CD14-positive monocyte (primary cell): Measurements from ENCODE around the gene C1QTNF7. TPM values are rescaled to one million over a fixed set of nuclear protein-coding genes. Genes with fewer than 3 reads are reported as not detected.
A peak's percentile ranks its signal among the peaks of the same experiment; 100 is the strongest.

Experiments used
- DNase-seq, 3 donors: peaks; one replicate each; pipeline ENCODE4 v3.0.0-alpha.2; 2011 to 2022
- H2AFZ ChIP-seq: 2 replicates; pipeline ENCODE4 v1.6.0; 2012; ENCODE audit warnings: mild to moderate bottlenecking, low read depth, low read length, inconsistent platforms; ENCODE audit not compliant: insufficient read depth, poor library complexity, severe bottlenecking
- H3K27ac ChIP-seq, 2 donors: 1 replicate in 1 of 2; 2 replicates in 1 of 2; pipeline ENCODE4 v1.5.1; 2012 to 2013; ENCODE audit warnings: low read length in 2 of 2, control low read depth in 1 of 2, inconsistent platforms in 1 of 2, low read depth in 1 of 2, mild to moderate bottlenecking in 1 of 2
- H3K27me3 ChIP-seq, 2 donors: one replicate each; pipeline versions ENCODE4 v1.6.0 to v1.6.1; 2011 to 2013; ENCODE audit warnings: low read length in 2 of 2; ENCODE audit not compliant: control insufficient read depth in 2 of 2, insufficient read depth in 2 of 2
- H3K36me3 ChIP-seq, 2 donors: replicated peaks in 1 of 2; 1 replicate in 1 of 2; 2 replicates in 1 of 2; pipeline versions ENCODE4 v1.5.1 to v1.6.1; 2012 to 2013; ENCODE audit warnings: low read length in 2 of 2, control low read depth in 1 of 2, inconsistent platforms in 1 of 2, mild to moderate bottlenecking in 1 of 2; ENCODE audit not compliant: insufficient read depth in 2 of 2, control insufficient read depth in 1 of 2
- H3K4me1 ChIP-seq, 2 donors: 1 replicate in 1 of 2; 2 replicates in 1 of 2; pipeline versions ENCODE4 v1.5.1 to v1.6.1; 2012 to 2013; ENCODE audit warnings: low read length in 2 of 2, control low read depth in 1 of 2, inconsistent platforms in 1 of 2, mild to moderate bottlenecking in 1 of 2, moderate library complexity in 1 of 2; ENCODE audit not compliant: insufficient read depth in 2 of 2, control insufficient read depth in 1 of 2
- H3K4me2 ChIP-seq: replicated peaks from 2 replicates; pipeline ENCODE3; 2012; ENCODE audit warnings: low read length, moderate library complexity, mild to moderate bottlenecking; ENCODE audit not compliant: poor library complexity, severe bottlenecking; ENCODE audit errors: extremely low read depth
- H3K4me3 ChIP-seq, 3 experiments: fragments of 200-600 bp in 1 of 3; sonication (generic) in 1 of 3; replicated peaks in 1 of 3; 1 replicate in 2 of 3; 2 replicates in 1 of 3; pipeline ENCODE4 v1.5.1; 2011 to 2013; ENCODE audit warnings: low read length in 3 of 3, mild to moderate bottlenecking in 3 of 3, control low read depth in 2 of 3, low read depth in 2 of 3, inconsistent platforms in 1 of 3, moderate library complexity in 1 of 3
- H3K79me2 ChIP-seq: 2 replicates; pipeline ENCODE4 v1.6.0; 2012; ENCODE audit warnings: mild to moderate bottlenecking, control low read depth, inconsistent platforms, low read length, moderate library complexity; ENCODE audit not compliant: insufficient read depth
- H3K9ac ChIP-seq: 2 replicates; pipeline ENCODE4 v1.6.0; 2017; ENCODE audit warnings: low read length, mild to moderate bottlenecking; ENCODE audit not compliant: insufficient read depth, poor library complexity, severe bottlenecking
- H3K9me3 ChIP-seq, 2 donors: replicated peaks in 1 of 2; 1 replicate in 1 of 2; 2 replicates in 1 of 2; pipeline versions ENCODE4 v1.5.1 to v1.6.1; 2012 to 2013; ENCODE audit warnings: low read length in 2 of 2, control low read depth in 1 of 2; ENCODE audit not compliant: control insufficient read depth in 1 of 2, insufficient read depth in 1 of 2
- H4K20me1 ChIP-seq: 2 replicates; pipeline ENCODE4 v1.6.0; 2012; ENCODE audit warnings: mild to moderate bottlenecking, low read length, control low read depth, moderate library complexity; ENCODE audit not compliant: insufficient read depth
- H3K27ac Mint-ChIP-seq, 7 donors: one replicate each; pipeline ENCODE4 v1.8.0; 2020; ENCODE audit warnings: mild to moderate bottlenecking in 7 of 7, mixed read lengths in 7 of 7, moderate library complexity in 6 of 7, inconsistent platforms in 2 of 7
- H3K27me3 Mint-ChIP-seq, 3 donors: one replicate each; pipeline ENCODE4 v1.8.0; 2021 to 2022; ENCODE audit warnings: low read depth in 3 of 3, mild to moderate bottlenecking in 3 of 3, mixed read lengths in 3 of 3, moderate library complexity in 3 of 3, inconsistent platforms in 1 of 3
- H3K36me3 Mint-ChIP-seq, 2 donors: one replicate each; pipeline ENCODE4 v1.8.0; 2020; ENCODE audit warnings: mixed read lengths in 2 of 2, inconsistent platforms in 1 of 2, mild to moderate bottlenecking in 1 of 2
- H3K4me1 Mint-ChIP-seq: one replicate; pipeline ENCODE4 v1.8.0; 2020; ENCODE audit warnings: mild to moderate bottlenecking, mixed read lengths
- H3K4me3 Mint-ChIP-seq, 2 donors: one replicate each; pipeline ENCODE4 v1.8.0; 2020; ENCODE audit warnings: mild to moderate bottlenecking in 2 of 2, mixed read lengths in 2 of 2, moderate library complexity in 1 of 2
- H3K9me3 Mint-ChIP-seq, 7 donors: one replicate each; pipeline ENCODE4 v1.8.0; 2020 to 2022; ENCODE audit warnings: mixed read lengths in 7 of 7, mild to moderate bottlenecking in 6 of 7, moderate library complexity in 6 of 7, inconsistent platforms in 2 of 7
- CTCF ChIP-seq: fragments of 200-600 bp; IDR thresholded peaks from one replicate; pipeline ENCODE4 v1.8.0; 2022; ENCODE audit warnings: antibody characterized with exemption, mild to moderate bottlenecking
- WGBS: methylation state at CpG from one replicate; pipeline ENCODE4 v1.1.5; 2013; ENCODE audit warnings: missing lambda C conversion rate; ENCODE audit not compliant: insufficient coverage; 5-methylcytosine and 5-hydroxymethylcytosine counted together
- intact Hi-C, 2 donors: fragments of 100-400 bp; cut with micrococcal nuclease; formaldehyde crosslinking; loops; one replicate each; pipeline versions ENCODE4 v1.15.0 to v1.15.1; 2023
- polyA plus RNA-seq, 3 donors: library from polyadenylated mRNA; depleted of rRNA in 1 of 3; unstranded in 2 of 3; stranded (reverse) in 1 of 3; fragments of 300-500 nt in 2 of 3; fragments of >200 nt in 1 of 3; fragmentation: Illumina TruSeq in 2 of 3; gene quantifications; 1 replicate in 2 of 3; 2 replicates in 1 of 3; pipeline ENCODE4 v1.2.3, GENCODE V29; 2012 to 2021

The C1QTNF7 gene
- polyA plus RNA-seq, 3 donors = not detected

GRCh38 chr4:15451181-15451865 is 23.5 kb downstream of the C1QTNF7 start:
- DNase-seq = peak; percentile 41 to 78 (median 67)
- H3K4me3 Mint-ChIP-seq = peak overlapping the region in 1 of 2 donors; percentile 69
- H3K36me3 ChIP-seq = no peaks in the 10 kb centered on the region
- no peak overlapping the region for H2AFZ ChIP-seq
- H4K20me1 ChIP-seq = no peaks in the 10 kb centered on the region
- H3K27ac Mint-ChIP-seq = peak overlapping the region; percentile 1 to 91 (median 77)
- H3K27ac ChIP-seq = peak overlapping the region; percentile 14 to 72
- peaks cover 46 to 49% of the 10 kb centered on the region in 2 donors for H3K4me1 ChIP-seq
- H3K9me3 Mint-ChIP-seq = peaks cover 0 to 2% (median 0%) of the 10 kb centered on the region in 7 donors
- no peaks in the 10 kb centered on the region for H3K9me3 ChIP-seq
- H3K79me2 ChIP-seq = no peaks in the 10 kb centered on the region
- H3K36me3 Mint-ChIP-seq = no peaks in the 10 kb centered on the region
- no peaks in the 10 kb centered on the region for H3K27me3 ChIP-seq
- peaks cover 50% of the 10 kb centered on the region for H3K4me1 Mint-ChIP-seq
- 0% methylated on average over 1 of the region's 1 CpG for WGBS
- H3K4me3 ChIP-seq = peak overlapping the region in 1 of 3 experiments; percentile 60
- H3K27me3 Mint-ChIP-seq = no peaks in the 10 kb centered on the region
- intact Hi-C loops = no loop called here
- peak overlapping the region; percentile 53 for H3K4me2 ChIP-seq
- H3K9ac ChIP-seq = no peak overlapping the region
- no peak for TF ChIP-seq CTCF

- Mint-ChIP-seq H3K36me3 (no peaks in the 10 kb centered on the region), H3K27ac (peak overlapping the region in 6 of 7 donors; percentile 1 to 83 (median 32)), H3K4me3 (no peak overlapping the region), H3K27me3 (no peaks in the 10 kb centered on the region), H3K4me1 (peaks cover 58% of the 10 kb centered on the region), H3K9me3 (peaks cover 0 to 2% (median 0%) of the 10 kb centered on the region in 7 donors)
- Histone ChIP-seq H3K36me3 (no peaks in the 10 kb centered on the region), H3K27ac (peak overlapping the region in 1 of 2 donors; percentile 72), H3K4me2 (no peak overlapping the region), H3K4me1 (peaks cover 54 to 57% of the 10 kb centered on the region in 2 donors), H3K27me3 (no peaks in the 10 kb centered on the region), H2AFZ (no peak overlapping the region), H3K4me3 (peak overlapping the region in 1 of 3 experiments; percentile 60), H3K9me3 (no peaks in the 10 kb centered on the region), H3K79me2 (no peaks in the 10 kb centered on the region), H3K9ac (no peak overlapping the region), H4K20me1 (no peaks in the 10 kb centered on the region)
- intact Hi-C loops = no loop called here
- 59% methylated on average over 4 of the region's 4 CpGs for WGBS
- peak in 1 of 3 donors; percentile 36 for DNase-seq
- TF ChIP-seq CTCF = no peak
These were observed 24.3 kb downstream of the C1QTNF7 start for GRCh38 chr4:15451866-15452765.
